Epidermal melanocyte (primary cell): ENCODE measurements around the gene CACNB2.
"Not testable (repeated sequence)": the region's sequence is repeated elsewhere in the genome, so short reads cannot be mapped to it uniquely, and the experiment has no call there.

Experiments
- DNase-seq: peaks from one replicate; pipeline ENCODE4 v3.0.0; 2011; ENCODE audit warnings: low spot score; ENCODE audit not compliant: insufficient read length

CACNB2 gene

DNA sequence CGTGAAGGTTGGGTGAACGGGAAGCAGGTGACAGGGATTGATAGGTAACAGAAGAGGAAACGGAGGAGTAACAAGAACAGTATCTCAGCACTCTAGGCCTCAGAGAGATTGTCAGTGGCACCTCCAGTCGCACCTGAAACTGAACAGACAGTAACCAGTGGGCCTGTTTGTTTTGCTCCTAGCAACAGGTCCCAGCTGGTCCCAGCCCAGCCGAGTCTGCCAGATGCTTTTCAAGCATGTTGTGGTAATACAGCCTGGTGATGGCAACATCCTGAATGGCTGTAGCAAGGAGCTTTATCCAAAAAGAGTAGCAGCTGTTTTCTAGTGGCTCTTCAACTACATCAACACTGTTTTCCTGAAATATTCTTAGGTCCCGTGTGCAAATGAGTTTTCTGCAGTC is 4.7 kb downstream of the CACNB2 start:
- DNase-seq: no peak

DNA sequence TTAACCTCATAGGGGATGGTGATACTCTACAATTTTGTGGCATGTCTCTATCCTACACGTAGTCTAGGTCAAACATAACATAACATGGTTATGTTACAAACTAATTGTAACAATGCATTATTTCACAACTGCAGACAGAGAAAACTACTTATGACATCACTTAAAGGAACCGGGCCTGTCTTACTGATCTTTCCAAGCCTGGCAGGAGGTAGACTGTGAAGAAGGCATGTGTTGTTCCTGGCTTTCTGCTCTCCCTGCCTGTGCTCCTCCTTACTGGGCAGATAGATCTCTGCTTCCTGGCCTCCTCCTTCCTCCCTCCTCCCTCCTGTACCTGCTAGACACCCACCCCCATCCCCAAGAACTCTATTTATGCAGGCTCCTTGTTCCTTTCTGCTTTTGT is 5.4 kb downstream of the CACNB2 start:
- DNase-seq: no peak

DNA sequence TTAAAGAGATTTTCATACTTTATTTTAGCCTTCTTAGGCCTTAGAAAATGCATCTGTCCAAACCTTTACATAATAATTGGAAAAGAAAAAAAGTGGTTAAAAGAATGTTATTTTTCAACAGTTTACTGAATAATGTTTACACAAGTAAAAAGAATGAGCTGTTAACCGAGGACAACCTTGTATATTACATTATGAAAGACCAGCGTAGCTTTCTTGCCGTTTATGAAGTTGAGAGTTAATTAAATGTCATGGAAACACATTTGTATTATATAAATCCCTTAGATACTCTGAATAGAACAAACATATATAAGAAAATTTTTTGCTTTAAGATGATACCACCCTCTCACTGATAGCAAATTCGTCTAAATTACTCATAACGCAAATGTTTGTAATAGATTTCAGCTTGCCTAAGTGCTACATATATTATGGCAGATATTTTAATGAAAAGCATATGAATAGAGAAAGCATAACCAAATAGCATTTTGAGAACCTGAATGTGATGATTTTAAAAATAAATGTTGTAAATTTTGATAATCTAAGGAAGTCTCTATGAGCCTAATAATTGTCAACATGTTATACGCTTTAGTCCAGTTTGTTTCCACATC is 9.1 kb downstream of the CACNB2 start:
- DNase-seq: no peak

DNA sequence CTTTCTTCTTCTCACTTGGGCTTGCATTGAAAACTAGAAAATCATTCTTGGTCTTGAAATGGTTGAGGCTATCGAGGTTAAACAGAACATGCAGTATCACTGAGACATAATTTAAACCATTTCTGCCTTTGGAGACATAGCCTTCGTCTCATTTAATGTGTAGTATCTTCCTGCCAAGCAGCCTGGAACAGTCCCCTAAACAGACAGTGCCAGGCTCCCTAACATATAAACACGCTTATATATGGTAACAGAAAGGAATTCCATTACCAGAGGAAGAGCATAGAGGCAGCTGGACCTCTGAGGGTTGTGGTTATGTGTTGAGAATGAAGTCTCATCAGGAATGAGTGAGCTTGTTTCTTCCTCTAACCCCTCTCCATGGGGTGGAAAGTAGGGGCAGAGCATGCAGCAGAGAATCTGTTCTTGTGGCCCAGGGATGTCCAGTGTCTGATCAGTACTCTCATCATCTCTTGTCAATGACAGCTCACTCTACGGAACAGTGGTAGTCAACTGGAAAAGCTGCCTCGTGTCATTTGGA is 11.2 kb downstream of the CACNB2 start:
- DNase-seq: no peak

DNA sequence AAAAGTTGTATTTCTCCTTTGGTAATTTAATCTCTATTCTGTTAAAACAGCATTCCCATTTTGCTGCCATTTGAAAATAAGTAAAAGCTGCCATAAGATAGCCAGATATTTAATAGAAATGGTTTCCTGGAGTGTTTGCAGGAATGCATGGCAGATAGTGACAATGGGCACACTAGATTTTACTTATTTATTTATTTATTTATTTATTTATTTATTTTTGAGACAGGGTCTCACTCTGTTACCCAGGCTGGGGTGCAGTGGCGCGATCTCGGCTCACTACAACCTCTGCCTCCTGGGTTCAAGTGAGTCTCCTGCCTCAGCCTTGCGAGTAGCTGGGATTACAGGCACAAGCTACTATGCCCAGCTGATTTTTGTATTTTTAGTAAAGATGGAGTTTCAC is 13.2 kb downstream of the CACNB2 start:
- not testable (repeated sequence) for DNase-seq

DNA sequence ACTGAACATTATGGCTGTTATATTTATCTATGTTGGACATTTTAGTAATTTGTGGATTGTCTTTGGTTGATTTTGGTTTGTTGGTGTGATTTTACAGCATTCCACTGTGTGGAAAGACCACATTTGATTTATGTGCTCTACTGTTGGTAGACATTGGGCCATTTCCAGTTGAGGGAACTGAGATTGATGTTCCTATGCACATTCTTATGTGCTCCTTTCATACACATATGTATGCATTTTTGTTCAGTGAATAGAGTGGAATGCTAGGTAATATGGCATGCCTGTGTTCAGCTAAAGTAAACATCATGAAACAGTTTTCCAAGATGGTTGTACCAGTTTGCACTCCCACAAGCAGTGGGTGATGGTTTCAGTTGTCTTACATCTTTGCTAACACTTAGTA is 15.1 kb downstream of the CACNB2 start:
- no peak for DNase-seq

DNA sequence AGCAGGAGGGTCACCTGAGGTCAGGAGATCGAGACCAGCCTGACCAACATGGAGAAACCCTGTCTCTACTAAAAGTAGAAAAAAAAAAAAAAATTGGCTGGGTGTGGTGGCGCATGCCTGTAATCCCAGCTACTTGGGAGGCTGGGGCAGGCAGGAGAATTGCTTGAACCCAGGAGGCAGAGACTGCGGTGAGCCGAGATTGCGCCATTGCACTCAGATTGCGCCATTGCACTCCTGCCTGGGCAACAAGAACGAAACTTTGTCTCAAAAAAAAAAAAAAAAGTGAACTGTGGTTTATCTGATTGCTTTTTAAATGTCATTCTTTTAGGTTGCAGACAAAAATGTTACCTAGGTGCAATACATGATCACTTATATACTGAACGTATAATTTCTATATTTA is 16.6 kb downstream of the CACNB2 start:
- not testable (repeated sequence) for DNase-seq

DNA sequence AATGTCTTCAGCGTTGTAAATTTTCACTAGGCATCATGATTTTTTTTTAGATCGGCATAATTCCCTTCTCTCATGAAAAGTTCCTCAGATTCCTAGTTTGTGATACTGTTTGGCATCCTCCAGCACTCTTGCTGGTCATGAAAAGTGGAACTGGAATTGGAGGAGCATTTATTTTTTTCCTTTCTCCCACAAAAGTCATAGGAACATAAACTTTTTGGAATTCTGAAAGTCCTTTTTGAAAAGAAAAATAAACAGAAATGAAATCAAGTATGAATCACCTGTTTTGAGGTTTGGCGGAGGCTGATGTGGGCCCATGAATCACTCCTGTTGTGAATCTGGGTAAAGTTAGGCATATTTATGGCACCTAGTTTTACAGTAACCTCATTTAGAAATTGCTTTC is 17.7 kb downstream of the CACNB2 start:
- DNase-seq: no peak

DNA sequence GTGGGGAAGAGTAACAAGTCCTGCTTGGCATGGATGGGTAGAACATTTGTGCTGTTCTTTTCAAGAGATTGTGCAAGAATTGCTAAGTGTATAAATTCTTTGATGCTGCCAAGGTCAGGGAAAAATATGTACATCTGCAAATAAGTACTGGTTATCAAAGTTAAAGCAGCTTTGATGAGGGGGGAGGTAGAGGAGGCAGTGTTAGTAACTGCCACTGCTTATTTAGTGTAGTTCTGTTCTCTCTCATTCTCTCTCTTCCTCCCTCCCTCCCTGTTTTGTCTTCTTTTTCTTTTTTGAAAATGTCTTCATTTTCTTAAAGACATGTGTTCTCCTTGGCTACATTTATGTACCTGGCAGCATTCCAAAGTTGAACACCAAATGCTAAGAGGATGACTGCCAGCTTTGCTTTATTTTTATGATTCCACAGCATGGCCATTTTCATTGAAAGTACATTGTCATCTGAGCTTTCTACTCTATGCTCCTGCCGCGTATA is 18.6 kb downstream of the CACNB2 start:
- no peak for DNase-seq

DNA sequence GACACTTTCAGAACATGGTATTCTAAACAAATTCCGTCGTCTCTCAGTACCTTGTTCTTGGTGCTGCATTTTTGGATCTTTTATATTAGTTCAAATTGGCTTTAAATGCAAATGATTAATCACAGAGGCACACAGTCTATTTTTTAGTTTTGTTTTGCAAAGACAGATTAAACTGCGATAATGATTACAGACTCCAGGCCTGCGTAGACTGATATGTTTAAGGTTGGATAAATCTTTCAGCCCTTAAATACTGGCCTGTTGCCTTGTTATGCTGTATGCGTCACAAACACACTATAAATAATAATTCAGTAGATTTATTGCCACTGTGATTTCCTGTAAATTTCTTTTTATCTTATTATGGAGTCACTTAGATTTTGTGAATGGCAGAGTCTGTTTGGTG is 19.3 kb downstream of the CACNB2 start:
- no peak for DNase-seq

DNA sequence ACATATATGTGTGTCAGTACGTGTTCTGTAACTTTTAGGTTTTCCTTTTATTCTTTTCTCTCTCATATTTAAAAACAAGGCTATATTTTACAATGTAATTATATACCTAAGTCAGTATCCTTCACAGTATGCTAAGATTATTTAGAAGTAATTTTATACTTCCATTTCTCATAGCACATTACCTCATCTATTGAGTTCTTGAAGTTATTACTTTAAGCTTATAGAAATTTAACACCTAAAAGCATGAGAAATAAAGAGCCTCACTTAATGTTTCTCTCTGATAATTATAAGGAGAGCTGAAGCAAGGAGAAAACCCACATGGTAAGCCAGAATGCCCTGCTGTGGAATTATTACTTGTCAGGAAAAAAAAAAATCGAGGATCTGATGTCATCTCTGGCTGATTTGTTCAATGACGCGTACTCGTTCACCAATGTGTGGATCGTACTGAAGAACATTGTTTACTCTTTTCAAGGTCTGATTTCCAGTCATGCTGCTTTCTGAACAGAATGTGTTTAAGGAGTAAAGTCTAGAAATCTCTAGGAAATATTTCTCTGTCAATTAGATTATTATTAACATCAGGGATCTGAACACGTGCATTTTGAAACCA is 21.9 kb downstream of the CACNB2 start:
- no peak for DNase-seq

DNA sequence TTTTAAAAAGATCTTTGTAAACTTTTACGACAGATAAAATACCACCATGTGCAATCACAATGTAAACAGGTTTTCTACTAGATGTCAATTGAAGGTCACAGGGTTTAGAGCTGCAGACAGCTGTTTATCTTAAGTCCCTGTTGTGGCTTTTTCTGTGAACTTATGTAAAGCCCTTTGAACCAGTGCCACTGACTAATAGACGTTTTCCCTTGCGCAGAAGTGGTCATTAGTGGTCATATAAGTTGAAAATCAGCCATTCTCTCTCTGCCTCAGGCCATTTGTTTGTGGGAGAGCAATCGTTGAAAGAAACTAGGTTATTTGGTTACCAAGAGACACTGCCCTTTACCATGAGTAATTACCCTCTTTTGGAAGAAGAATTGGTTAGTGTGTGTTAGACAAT is 23.9 kb downstream of the CACNB2 start:
- DNase-seq: no peak

DNA sequence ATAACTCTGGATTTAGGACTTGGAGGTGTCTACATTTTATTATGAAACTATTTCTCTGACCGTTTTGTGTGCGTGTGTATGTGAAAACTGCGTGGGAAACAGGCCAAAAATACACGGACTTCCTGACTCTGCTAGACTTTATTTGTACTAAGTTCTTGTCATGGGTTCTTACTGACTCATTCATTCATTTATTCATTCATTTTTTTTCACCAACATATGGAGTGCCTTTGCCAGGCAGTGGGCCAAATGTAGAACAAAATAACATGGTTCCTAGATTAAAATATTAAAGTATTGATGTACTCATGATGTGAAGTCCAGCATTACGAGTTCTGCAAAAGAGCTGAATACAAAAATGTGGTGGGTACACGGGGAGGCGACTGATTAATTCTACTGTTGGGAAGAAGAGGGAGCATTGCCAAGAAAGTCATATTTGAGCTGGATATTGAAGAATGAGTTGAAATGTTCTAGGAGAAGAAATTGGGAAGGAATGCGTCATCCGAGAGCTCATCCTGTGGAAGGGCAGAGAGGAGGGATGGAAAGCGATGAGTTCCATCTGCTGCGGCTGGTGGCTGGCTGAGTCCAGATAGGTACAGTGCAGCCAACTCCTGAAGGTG is 24.6 kb downstream of the CACNB2 start:
- no peak for DNase-seq

DNA sequence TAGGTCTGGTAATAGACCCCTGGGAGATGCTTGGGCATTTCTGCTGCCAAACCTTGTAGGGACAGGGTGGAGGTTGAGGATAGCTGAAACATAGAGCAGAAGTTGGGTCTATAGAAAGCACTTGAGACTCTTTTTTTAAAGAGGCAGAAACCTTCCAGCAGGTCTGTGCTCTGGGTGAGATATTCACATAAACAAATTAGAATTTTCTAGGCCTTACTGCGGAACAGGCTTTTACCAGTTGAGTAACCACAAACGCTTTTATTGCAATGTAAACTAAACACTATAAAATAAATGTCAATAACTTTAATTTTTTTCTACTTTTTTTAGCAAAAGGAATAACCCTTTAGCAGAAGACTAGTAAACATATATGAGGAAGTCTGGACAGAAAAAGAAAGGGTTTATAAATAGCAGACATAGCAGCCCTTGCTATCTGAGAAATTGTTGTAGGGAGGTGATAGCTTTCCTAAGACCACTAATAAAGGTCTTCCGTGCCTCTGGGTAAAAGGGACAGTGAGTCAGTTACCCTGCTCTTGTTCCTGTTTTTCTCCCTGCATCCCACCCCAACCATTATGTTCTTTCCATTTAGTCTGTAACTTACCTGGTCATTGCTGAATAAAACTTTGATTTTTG is 38.7 kb downstream of the CACNB2 start:
- DNase-seq: no peak

DNA sequence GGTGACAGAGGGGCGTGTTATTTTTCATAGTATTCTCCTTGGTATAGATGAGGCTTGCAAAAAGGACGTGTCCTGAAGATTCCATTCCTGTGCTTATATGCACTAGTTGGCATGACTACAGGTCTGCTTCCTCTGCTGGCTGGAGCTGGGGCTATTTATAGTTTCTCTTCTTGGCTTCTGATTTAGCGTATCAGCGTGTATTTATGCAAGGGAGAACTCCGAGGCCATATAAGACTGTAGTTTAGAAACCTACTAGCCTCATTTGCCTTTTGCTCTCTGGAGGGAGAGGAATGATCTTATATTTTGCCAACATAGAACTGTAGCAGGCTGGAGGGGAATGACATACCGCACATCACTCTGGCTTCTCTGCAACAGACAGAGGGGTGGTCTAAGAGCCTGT is 39.7 kb downstream of the CACNB2 start:
- DNase-seq: no peak

DNA sequence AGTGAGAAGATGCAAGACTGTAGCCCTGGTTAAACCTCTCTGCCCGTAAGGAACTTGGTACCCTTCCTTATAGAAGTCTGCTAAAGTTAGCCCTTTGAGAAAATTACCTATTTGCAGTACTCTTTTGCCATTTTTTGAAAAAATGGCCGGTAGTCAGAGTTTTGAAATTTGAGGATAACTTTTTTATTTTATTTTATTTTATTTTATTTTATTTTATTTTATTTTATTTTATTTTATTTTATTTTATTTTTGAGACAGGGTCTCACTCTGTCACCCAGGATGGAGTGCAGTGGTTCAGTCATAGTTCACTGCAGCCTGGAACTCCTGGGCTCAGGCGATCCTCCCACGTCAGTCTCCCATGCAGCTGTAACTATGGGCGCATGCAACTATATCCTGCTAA is 41.2 kb downstream of the CACNB2 start:
- not testable (repeated sequence) for DNase-seq

DNA sequence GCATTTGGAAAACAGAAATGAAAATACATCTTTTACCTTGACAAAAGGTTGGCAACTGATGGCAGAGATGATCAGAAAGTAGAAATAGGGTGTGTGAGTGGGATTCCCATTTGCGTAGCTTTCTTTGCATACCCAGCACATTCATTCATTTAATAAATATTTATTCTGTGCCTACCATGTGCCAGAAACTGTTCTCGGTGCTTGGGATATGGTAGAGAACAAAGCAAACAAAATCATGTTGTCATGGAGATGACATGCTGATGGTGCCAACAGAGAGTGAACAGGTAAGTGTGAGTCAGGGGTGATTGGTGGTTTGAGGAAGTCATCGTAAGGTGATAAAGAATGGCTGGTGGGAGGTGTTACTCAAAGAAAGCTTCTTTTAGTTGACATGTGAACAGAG is 45.4 kb downstream of the CACNB2 start:
- no peak for DNase-seq

DNA sequence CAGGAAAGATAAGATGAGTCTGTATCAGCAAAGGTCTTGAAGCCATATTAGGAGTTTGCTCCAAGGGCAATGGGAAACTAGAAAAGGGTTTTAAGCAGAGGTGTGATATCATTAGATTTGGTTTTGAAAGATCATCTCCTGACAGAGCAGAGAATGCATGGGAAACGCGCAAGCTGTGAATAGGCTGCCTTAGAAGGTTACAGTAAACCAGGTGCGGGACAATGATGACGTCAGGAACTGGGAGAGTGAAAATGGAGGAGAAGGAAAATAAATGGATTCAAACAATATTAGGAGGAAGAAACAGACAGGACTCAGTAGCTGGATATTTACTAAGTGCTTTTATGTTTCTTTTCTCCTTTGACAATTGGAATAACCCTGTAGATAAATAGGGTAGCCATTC is 50.6 kb downstream of the CACNB2 start:
- DNase-seq: no peak

DNA sequence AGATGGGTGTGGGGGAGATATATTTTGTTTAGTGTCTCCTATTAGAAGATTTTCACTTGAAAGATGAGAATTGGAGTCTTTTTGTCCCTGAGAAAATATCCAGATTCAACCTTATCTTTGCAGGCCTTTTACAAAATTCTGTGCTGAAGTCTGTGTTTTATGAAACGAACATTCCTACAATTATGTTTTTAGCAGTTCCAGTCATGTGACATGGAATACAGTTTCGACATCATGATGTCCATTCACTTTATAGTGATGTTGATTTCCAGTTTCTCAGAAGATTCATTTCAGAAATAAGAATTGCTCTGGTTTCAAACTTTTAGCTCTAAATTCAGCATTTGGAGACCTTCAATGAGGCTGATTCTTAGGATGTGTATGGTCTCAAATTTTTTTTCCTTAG is 54.4 kb downstream of the CACNB2 start:
- DNase-seq: no peak

DNA sequence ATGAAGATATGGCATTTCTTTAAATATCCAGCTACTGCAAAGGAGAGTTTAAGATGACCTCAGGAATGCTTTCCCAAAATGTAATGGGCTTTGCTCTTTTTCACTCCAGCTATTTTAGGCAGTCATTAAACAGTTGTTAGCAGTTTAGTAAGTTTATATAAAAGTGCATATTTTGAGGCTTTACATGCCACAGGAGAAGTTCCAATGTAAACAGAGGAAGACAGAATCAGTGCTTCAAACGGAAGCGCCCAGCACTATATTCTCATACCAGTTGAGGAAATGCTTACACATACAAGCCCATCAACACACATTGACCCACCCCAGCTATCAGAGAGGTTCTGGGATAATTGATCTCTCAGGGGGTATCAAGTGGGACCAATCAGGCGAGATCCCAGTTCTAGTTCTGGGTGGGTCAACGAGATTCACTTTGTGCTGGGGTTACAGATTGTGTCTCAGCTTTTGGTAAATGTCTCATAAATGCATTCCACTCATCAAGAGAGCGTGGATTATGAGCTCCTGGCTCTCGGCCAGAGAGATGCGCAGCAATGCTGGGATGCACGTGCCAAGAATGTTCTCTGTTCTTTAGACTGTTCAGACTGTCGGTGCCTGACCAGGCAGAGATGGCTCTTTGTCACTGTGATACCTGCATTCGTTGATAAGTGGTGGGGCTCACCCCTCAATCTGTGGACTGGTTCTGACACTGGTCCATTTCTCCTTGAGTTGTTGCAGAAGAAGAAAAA is 55.0 kb downstream of the CACNB2 start:
- no peak for DNase-seq

DNA sequence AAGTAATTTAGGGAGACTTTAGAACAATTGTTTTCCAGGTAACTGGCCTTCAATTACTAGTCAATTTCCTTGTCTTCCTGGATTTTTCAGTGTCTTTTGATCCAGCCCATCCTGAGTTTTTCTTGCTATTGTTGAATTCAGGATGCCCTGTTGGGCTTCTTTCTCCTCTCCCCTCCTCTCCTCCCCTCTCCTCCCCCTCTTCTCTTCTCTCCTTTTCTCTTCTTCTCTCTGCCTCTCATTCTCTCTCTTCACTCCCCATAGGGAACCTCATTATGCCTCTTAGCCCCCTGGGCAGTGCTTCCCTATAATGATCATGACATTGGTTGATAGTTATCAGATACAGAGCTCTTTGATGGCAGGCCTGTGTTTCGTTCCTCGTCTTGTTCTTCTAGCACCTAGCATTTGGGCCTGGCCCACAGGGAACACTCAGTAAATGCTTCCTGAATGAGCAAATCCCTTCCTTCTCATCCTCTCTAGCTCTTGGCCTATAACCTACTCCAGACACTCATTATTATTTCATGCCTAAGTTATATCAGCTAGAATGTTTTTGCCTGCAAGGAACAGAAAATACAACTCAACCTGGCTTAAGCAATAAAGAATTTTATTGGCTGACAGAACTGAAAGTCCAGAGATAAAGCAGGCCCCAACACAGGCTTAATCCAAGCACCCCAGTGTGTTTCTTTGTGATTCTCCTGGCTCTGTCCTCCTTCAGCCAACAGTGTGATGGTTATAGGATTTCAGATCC is 56.8 kb downstream of the CACNB2 start:
- no peak for DNase-seq
